Esophagus muscularis mucosa (tissue), 4 donors: ENCODE results near the gene MKRN2OS. TPM values are rescaled to one million over a fixed set of nuclear protein-coding genes. Genes with fewer than 3 reads are reported as not detected.

ENCODE experiments used
- small RNA-seq, 3 donors: library from RNA; depleted of rRNA; stranded (forward); fragments of <200 nt; gene quantifications; one replicate each; pipeline ENCODE3, GENCODE V24; 2016
- total RNA-seq, 4 donors: library from RNA; depleted of rRNA; stranded (reverse); fragments of >200 nt; gene quantifications; one replicate each; pipeline versions ENCODE4 v1.1.0 to v1.2.1, GENCODE V29; 2016

The MKRN2OS gene
- total RNA-seq, 4 donors from 2014 or later, result not detected

Small RNA genes lying within 50 kb of the gene (small RNA-seq; reads per million reads assigned to genes)
- gene RF00017 (0 reads per million in 3 donors), gene RNA5SP123 (0 to 0.51 (median 0.08) reads per million in 3 donors), gene RNU6-377P (0 reads per million in 3 donors)

Other genes starting within 250 kb of the MKRN2OS start
- gene TSEN2, start 61.0 kb downstream of the MKRN2OS start, total RNA-seq, result 10 to 100 TPM; 17.6 to 20.4 (median 19.4) TPM
- gene MKRN2, start 11.6 kb upstream of the MKRN2OS start, total RNA-seq, result 10 to 100 TPM; 29.5 to 55.1 (median 38.0) TPM
- gene RAF1, start 118.6 kb upstream of the MKRN2OS start, total RNA-seq, result 100 to 1,000 TPM; 113 to 153 (median 116) TPM
- not detected for gene TMEM40, start 213.8 kb upstream of the MKRN2OS start, total RNA-seq